Adrenal gland (tissue), 12 donors: ENCODE data around the gene CLDN8. TPM values are rescaled to one million over a fixed set of nuclear protein-coding genes. Genes with fewer than 3 reads are reported as not detected.

Experiments
- DNase-seq, 7 donors: peaks; one replicate each; pipeline ENCODE4 v3.0.0-alpha.2; 2019 to 2020
- H3K27ac ChIP-seq, 5 donors: fragments of 200-600 bp; sonication (generic) in 4 of 5; 1 replicate in 3 of 5; 2 replicates in 2 of 5; pipeline versions ENCODE4 v1.5.1 to v1.8.0; 2016 to 2020; ENCODE audit warnings: mild to moderate bottlenecking in 1 of 5
- H3K27me3 ChIP-seq: fragments of 200-600 bp; 2 replicates; pipeline ENCODE4 v1.8.0; 2021
- H3K36me3 ChIP-seq, 2 donors: fragments of 200-600 bp; replicated peaks in 1 of 2; 1 replicate in 1 of 2; 2 replicates in 1 of 2; pipeline versions ENCODE4 v1.5.1 to v1.8.0; 2018 to 2022
- H3K4me1 ChIP-seq, 2 donors: fragments of 200-600 bp; replicated peaks in 1 of 2; 1 replicate in 1 of 2; 2 replicates in 1 of 2; pipeline versions ENCODE4 v1.5.1 to v1.8.0; 2018 to 2021
- H3K4me3 ChIP-seq, 4 donors: fragments of 200-600 bp; sonication (generic) in 3 of 4; one replicate each; pipeline ENCODE4 v1.5.1; 2016 to 2018
- H3K9me3 ChIP-seq, 3 donors: fragments of 200-600 bp; sonication (generic) in 1 of 3; replicated peaks in 1 of 3; 1 replicate in 2 of 3; 2 replicates in 1 of 3; pipeline versions ENCODE4 v1.5.1 to v1.8.0; 2016 to 2021
- POLR2A ChIP-seq, 2 donors: fragments of 450-650 bp; IDR thresholded peaks; one replicate each; pipeline ENCODE4 v1.6.1; 2017; ENCODE audit warnings: antibody characterized with exemption in 2 of 2, mild to moderate bottlenecking in 2 of 2, moderate library complexity in 1 of 2
- WGBS, 4 donors: extraction: QIAGEN DNeasy Blood & Tissue Kit in 2 of 4; methylation state at CpG; one replicate each; pipeline versions ENCODE4 v1.1.5 to v1.1.7; 2013 to 2017; 5-methylcytosine and 5-hydroxymethylcytosine counted together
- intact Hi-C, 2 donors: fragments of 100-400 bp; cut with DNase I; formaldehyde crosslinking; loops; one replicate each; pipeline versions ENCODE4 v1.14.1 to v1.15.0; 2022 to 2023
- polyA plus RNA-seq, 3 donors: library from polyadenylated mRNA; stranded (reverse); fragments of 200-250 nt in 2 of 3; fragments of 350-450 nt in 1 of 3; fragmentation: Illumina TruSeq in 1 of 3; extraction: RNeasy Lipid Tissue Mini Kit (QIAGEN cat#74804) in 1 of 3; gene quantifications; one replicate each; pipeline ENCODE4 v1.2.3, GENCODE V29; 2013 to 2014
- total RNA-seq, 9 donors: library from RNA; depleted of rRNA in 4 of 9; stranded (reverse); fragments of >200 nt in 4 of 9; fragments of 120-200 nt in 1 of 9; fragmentation: NEBNext Ultra II Directional in 1 of 9; extraction: Animal tissue kit (Norgen Biotek cat#: 25700) in 1 of 9; gene quantifications; one replicate each; pipeline versions ENCODE4 v1.1.0 to v1.2.4, GENCODE V29; 2013 to 2023
- TF ChIP-seq, protein P1 (sequence below), 6 experiments: fragments of 450-650 bp in 4 of 6; fragments of 200-600 bp in 2 of 6; sonication (generic) in 1 of 6; IDR thresholded peaks; 1 replicate in 5 of 6; 2 replicates in 1 of 6; pipeline versions ENCODE4 v1.5.1 to v1.8.0; 2016 to 2021; ENCODE audit warnings: antibody characterized with exemption in 6 of 6, mild to moderate bottlenecking in 2 of 6, moderate library complexity in 1 of 6
- donor health status: healthy with polysubstance abuse.
- donor health status: Bipolar disorder and iron deficiency.
- donor health status: DM: yes; HTN: yes; CAD: no.
- donor health status: DM: no; HTN: no; CAD: no.
- donor health status: DM: no; HTN: no; CAD: no.
- donor health status: DM: yes; HTN: yes; CAD: no.

Gene CLDN8
- total and polyA plus RNA-seq, 12 donors = 0.14 TPM; not detected in 11

DNA sequence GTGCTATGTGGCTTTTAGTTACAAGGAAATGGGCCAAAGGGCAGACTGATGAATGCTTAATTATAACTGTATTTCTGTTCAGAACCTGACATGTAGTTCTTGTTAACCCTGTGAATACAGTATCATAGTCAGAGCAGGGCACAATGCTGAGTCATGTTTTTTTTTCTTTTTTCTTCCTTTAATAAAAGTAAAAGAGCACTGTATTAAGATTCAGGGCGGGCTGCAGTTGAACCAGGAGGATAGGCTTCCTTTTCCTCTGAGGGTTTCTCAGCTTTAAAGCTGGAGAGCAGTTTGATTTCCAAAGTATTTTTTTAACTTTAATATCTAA, 8.7 kb downstream of the CLDN8 start:
- Histone ChIP-seq H3K27me3 (no peaks in the 10 kb centered on the region), H3K4me3 (no peak overlapping the region), H3K4me1 (no peaks in the 10 kb centered on the region), H3K27ac (no peak overlapping the region), H3K9me3 (no peaks in the 10 kb centered on the region), H3K36me3 (no peaks in the 10 kb centered on the region)
- no peak for DNase-seq
- no peak for TF ChIP-seq POLR2A (IDR thresholded peaks at IDR 0.05)
- TF ChIP-seq, protein P1, sequence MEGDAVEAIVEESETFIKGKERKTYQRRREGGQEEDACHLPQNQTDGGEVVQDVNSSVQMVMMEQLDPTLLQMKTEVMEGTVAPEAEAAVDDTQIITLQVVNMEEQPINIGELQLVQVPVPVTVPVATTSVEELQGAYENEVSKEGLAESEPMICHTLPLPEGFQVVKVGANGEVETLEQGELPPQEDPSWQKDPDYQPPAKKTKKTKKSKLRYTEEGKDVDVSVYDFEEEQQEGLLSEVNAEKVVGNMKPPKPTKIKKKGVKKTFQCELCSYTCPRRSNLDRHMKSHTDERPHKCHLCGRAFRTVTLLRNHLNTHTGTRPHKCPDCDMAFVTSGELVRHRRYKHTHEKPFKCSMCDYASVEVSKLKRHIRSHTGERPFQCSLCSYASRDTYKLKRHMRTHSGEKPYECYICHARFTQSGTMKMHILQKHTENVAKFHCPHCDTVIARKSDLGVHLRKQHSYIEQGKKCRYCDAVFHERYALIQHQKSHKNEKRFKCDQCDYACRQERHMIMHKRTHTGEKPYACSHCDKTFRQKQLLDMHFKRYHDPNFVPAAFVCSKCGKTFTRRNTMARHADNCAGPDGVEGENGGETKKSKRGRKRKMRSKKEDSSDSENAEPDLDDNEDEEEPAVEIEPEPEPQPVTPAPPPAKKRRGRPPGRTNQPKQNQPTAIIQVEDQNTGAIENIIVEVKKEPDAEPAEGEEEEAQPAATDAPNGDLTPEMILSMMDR (IDR thresholded peaks at IDR 0.05) = no peak
- WGBS, 4 donors = 65 to 92% (median 76%) methylated on average over 1 of the region's 1 CpG
- intact Hi-C loops = no loop called here

DNA sequence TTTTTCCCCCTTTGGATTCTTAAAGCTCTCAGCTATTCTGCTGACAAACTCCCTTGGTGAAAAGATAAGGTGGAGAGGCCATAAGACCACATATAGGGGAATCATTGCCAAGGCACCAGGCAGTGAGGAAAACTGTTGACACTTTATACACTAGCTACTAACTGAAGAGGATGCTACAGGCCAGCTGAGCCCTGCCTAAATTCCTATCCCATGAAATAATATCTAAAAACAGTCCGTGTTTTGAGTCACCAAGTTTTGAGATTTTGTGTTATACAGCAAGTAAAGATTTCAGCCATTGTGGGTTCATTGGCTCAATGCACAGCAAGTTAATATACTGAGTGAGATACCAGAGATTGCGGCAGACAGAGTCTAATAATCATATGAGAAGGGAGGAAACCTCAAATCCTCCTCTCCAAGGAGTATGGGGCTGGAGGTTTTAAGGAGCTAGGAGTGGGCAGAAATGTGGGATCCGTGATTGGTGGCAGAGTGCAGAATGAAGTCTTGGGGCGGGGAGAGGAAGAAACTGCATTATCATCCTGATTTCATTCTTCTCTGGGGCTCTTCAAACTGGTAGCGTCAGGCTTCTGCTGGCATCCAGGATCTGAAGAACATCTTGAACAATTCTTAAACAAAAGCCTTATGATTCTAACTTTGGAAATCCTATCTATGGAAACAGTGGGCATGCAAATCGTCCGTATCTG, 9.2 kb downstream of the CLDN8 start:
- H3K27ac ChIP-seq = no peak overlapping the region
- no peaks in the 10 kb centered on the region for H3K4me1 ChIP-seq
- WGBS, 4 donors = 72 to 77% (median 73%) methylated on average over 7 of the region's 7 CpGs
- intact Hi-C loops = no loop called here
- no peaks in the 10 kb centered on the region for H3K9me3 ChIP-seq
- no peak overlapping the region for H3K4me3 ChIP-seq
- no peak for DNase-seq
- TF ChIP-seq, protein P1 (IDR thresholded peaks at IDR 0.05) = no peak
- TF ChIP-seq POLR2A (IDR thresholded peaks at IDR 0.05) = no peak
- H3K36me3 ChIP-seq = no peaks in the 10 kb centered on the region
- H3K27me3 ChIP-seq = no peaks in the 10 kb centered on the region

DNA sequence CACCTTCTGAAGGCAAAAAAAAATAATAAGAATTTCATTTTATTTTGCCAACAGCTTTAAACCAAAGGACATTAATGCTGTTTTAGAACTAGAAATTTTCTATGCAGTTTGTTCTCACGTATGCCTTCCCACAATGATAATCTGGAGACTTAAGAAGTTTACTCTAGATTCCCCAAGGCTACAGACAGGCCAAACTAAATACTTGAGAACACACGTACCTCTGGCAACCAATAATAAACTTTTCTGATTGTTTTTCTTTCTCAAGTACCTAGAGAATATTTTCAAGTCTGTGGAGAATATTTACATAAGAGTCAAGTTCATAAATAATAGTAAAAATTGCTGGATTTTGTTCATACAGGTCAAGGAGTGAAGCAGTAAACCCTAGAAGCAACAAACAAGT, 15.9 kb downstream of the CLDN8 start:
- Histone ChIP-seq H3K4me1 (no peaks in the 10 kb centered on the region), H3K4me3 (no peak overlapping the region), H3K27me3 (peaks cover 4% of the 10 kb centered on the region), H3K36me3 (no peaks in the 10 kb centered on the region), H3K27ac (no peak overlapping the region), H3K9me3 (no peaks in the 10 kb centered on the region)
- 45 to 61% (median 56%) methylated on average over 2 of the region's 2 CpGs for WGBS, 4 donors
- intact Hi-C loops = no loop called here
- TF ChIP-seq, protein P1 (IDR thresholded peaks at IDR 0.05) = no peak
- TF ChIP-seq POLR2A (IDR thresholded peaks at IDR 0.05) = no peak
- no peak for DNase-seq

DNA sequence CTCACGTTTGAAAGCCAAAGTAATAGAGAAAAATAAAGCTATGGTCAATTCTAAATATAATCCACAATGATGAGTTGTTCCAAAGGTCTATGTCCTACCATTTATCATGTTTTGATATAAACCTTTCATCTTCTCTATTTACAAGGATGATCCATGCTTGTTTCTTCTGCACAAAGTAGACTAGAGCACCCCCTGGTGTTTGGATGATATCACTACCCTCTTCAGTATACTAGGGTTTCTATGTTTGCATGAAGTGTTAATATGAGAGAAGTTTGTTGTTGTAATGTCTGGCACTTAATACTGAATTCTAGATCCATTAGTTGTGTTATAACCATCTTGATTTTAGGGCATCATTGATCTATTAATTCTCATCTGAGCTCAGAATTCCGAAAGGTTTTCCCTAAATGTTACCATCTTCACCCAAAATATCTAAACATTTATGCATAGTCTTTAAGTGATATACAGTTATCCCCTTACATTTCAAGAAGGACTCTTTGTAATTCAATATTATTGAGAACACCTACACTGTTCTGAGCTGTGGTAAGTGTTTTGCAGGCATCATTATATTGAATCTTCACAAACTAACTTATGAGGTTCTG, 21.1 kb downstream of the CLDN8 start:
- no peaks in the 10 kb centered on the region for H3K9me3 ChIP-seq
- 29 to 44% (median 33%) methylated on average over 2 of the region's 2 CpGs for WGBS, 4 donors
- TF ChIP-seq, protein P1 (IDR thresholded peaks at IDR 0.05) = peak in 4 of 6 experiments; percentile 11 to 42 (median 36)
- TF ChIP-seq POLR2A (IDR thresholded peaks at IDR 0.05) = no peak
- no peak overlapping the region for H3K27ac ChIP-seq
- H3K36me3 ChIP-seq = no peaks in the 10 kb centered on the region
- H3K27me3 ChIP-seq = peaks cover 4% of the 10 kb centered on the region
- no peaks in the 10 kb centered on the region for H3K4me1 ChIP-seq
- H3K4me3 ChIP-seq = no peak overlapping the region
- peak in 1 of 7 donors; percentile 5 for DNase-seq
- intact Hi-C loops = no loop called here
